Mucosa of gallbladder (tissue), 1 donor: Measurements from ENCODE around the gene AGR2. TPM values are rescaled to one million over a fixed set of nuclear protein-coding genes. Genes with fewer than 3 reads are reported as not detected.
A peak's percentile ranks its signal among the peaks of the same experiment; 100 is the strongest.
"Not testable (repeated sequence)": the region's sequence is repeated elsewhere in the genome, so short reads cannot be mapped to it uniquely, and the experiment has no call there.

Experiments used
- DNase-seq: peaks from one replicate; pipeline ENCODE4 v3.0.0-alpha.2; 2020; ENCODE audit warnings: low spot score
- total RNA-seq: library from RNA; stranded (reverse); gene quantifications from one replicate; pipeline ENCODE4 v1.2.1, GENCODE V29; 2021
- donor health status: DM: no; HTN: no; CAD: no.

The AGR2 gene
- total RNA-seq, 1 donor from 2014 or later = 979 TPM

GRCh38 chr7:16773884-16774283, 30.9 kb downstream of the AGR2 start:
- DNase-seq = no peak

GRCh38 chr7:16773326-16773725, 31.5 kb downstream of the AGR2 start:
- no peak for DNase-seq

- no peak for DNase-seq
These were observed 34.0 kb downstream of the AGR2 start for GRCh38 chr7:16770657-16771329.

GRCh38 chr7:16769994-16770393, 34.8 kb downstream of the AGR2 start:
- not testable (repeated sequence) for DNase-seq

- DNase-seq = no peak
These were observed 39.4 kb downstream of the AGR2 start for GRCh38 chr7:16765436-16765859.

GRCh38 chr7:16764942-16765341, 39.9 kb downstream of the AGR2 start:
- DNase-seq = no peak

GRCh38 chr7:16762177-16762576, 42.6 kb downstream of the AGR2 start:
- peak; percentile 46 for DNase-seq

- no peak for DNase-seq
These were observed 45.0 kb downstream of the AGR2 start for GRCh38 chr7:16759840-16760239.

GRCh38 chr7:16758631-16759611, 45.9 kb downstream of the AGR2 start:
- DNase-seq = no peak

GRCh38 chr7:16758036-16758435, 46.8 kb downstream of the AGR2 start:
- DNase-seq = no peak

- DNase-seq = no peak
These were observed 49.4 kb downstream of the AGR2 start for GRCh38 chr7:16755397-16755796.

- DNase-seq = no peak
These were observed 49.9 kb downstream of the AGR2 start for GRCh38 chr7:16754856-16755317.

GRCh38 chr7:16753932-16754855, 50.6 kb downstream of the AGR2 start:
- DNase-seq = peak; percentile 20

- DNase-seq = peak; percentile 90
These were observed 51.5 kb downstream of the AGR2 start, which contains the start of gene TSPAN13 for GRCh38 chr7:16753102-16753931. TSS of gene TSPAN13 (plus strand) at chr7:16753755. CDS start at chr7:16753968, 213 bp downstream.

GRCh38 chr7:16747102-16747501, 57.7 kb downstream of the AGR2 start:
- DNase-seq = no peak

- no peak for DNase-seq
These were observed 59.2 kb downstream of the AGR2 start for GRCh38 chr7:16745645-16746044.

- DNase-seq = no peak
These were observed 60.1 kb downstream of the AGR2 start for GRCh38 chr7:16744518-16745250.

GRCh38 chr7:16743236-16743635, 61.6 kb downstream of the AGR2 start:
- DNase-seq = no peak

GRCh38 chr7:16742547-16742946, 62.3 kb downstream of the AGR2 start:
- no peak for DNase-seq
